ENCODE measurements around the gene RALGAPB.

DNA sequence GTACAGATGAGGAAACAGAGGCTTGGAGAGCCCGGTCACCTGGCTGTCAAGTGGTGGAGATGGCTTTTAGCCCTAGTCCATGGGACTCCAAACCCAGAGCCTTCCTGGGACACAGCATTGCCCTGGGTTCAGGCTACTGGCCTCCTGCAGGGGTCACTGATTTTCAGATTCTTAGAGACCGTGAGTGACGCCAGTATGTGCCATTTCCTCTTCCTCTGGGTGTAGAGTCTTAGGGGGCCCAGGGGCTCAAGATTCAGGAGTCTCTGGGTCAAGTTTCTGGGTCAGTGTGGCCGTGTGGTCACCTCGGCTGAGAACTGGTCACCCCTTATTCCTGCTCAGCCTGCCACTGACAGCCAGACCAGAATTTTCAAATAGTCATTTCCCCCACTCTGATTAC lies 129.5 kb downstream of the RALGAPB start:
- TF ChIP-seq, protein P1, sequence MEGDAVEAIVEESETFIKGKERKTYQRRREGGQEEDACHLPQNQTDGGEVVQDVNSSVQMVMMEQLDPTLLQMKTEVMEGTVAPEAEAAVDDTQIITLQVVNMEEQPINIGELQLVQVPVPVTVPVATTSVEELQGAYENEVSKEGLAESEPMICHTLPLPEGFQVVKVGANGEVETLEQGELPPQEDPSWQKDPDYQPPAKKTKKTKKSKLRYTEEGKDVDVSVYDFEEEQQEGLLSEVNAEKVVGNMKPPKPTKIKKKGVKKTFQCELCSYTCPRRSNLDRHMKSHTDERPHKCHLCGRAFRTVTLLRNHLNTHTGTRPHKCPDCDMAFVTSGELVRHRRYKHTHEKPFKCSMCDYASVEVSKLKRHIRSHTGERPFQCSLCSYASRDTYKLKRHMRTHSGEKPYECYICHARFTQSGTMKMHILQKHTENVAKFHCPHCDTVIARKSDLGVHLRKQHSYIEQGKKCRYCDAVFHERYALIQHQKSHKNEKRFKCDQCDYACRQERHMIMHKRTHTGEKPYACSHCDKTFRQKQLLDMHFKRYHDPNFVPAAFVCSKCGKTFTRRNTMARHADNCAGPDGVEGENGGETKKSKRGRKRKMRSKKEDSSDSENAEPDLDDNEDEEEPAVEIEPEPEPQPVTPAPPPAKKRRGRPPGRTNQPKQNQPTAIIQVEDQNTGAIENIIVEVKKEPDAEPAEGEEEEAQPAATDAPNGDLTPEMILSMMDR (IDR thresholded peaks at IDR 0.05), result no peak
- TF ChIP-seq EP300 (IDR thresholded peaks at IDR 0.05) (no peak), HDAC2 (IDR thresholded peaks at IDR 0.05) (no peak)

All from A549 (cell line).